ENCODE data around the gene KCNB1.
A peak's percentile ranks its signal among the peaks of the same experiment; 100 is the strongest.

KCNB1 gene

DNA sequence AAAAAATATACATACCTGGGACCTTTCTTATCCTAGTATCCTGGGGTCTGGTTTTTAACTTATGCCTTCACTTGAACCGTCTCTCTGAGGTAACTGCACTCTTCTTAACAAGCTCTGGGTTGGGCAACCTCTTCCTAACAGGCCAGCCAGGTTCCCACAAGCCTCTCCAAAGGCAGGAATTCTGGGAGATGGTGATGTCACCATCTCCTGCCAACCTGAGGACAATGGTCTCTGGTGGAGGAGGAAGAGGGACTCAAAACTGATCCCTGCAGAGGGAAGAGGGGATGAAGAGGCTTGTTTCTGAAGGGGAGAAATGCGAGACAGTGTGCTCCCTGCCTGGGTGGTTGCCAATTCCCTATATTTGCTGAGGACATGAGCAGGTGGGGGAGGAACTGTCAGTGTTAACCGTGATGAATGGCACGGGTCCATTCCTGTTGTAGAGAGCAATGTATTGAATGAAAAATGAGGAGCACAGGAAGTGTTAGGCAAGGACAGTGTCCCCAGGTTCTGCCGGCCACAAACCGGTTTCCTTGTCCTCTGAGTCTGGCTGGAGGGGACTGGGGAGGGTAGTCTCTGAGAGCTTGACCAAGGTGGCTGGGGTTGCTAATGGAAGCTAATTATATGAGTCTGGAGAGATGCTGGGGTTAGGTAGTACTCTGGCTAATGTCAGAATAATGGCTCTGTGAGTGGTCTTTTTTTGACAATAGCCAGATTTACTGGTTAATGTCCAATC lies 95.5 kb downstream of the KCNB1 start:
- Histone ChIP-seq H3K27ac (replicated peaks) (no peak overlapping the region), H3K27me3 (ENCODE audit: insufficient read depth, poor library complexity, severe bottlenecking) (peaks cover 8% of the 10 kb centered on the region), H3K4me3 (replicated peaks; ENCODE audit: insufficient read depth, low read length) (no peak overlapping the region)
- TF ChIP-seq GABPA (IDR thresholded peaks at IDR 0.05; ENCODE audit: low read depth), result no peak
- no peak for DNase-seq (ENCODE audit: low read depth in 1 of 2, low spot score in 1 of 2)

- TF ChIP-seq, protein P1, sequence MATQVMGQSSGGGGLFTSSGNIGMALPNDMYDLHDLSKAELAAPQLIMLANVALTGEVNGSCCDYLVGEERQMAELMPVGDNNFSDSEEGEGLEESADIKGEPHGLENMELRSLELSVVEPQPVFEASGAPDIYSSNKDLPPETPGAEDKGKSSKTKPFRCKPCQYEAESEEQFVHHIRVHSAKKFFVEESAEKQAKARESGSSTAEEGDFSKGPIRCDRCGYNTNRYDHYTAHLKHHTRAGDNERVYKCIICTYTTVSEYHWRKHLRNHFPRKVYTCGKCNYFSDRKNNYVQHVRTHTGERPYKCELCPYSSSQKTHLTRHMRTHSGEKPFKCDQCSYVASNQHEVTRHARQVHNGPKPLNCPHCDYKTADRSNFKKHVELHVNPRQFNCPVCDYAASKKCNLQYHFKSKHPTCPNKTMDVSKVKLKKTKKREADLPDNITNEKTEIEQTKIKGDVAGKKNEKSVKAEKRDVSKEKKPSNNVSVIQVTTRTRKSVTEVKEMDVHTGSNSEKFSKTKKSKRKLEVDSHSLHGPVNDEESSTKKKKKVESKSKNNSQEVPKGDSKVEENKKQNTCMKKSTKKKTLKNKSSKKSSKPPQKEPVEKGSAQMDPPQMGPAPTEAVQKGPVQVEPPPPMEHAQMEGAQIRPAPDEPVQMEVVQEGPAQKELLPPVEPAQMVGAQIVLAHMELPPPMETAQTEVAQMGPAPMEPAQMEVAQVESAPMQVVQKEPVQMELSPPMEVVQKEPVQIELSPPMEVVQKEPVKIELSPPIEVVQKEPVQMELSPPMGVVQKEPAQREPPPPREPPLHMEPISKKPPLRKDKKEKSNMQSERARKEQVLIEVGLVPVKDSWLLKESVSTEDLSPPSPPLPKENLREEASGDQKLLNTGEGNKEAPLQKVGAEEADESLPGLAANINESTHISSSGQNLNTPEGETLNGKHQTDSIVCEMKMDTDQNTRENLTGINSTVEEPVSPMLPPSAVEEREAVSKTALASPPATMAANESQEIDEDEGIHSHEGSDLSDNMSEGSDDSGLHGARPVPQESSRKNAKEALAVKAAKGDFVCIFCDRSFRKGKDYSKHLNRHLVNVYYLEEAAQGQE (IDR thresholded peaks at IDR 0.05; ENCODE audit: insufficient replicate concordance, low read depth), result no peak
- no peak for TF ChIP-seq POLR2AphosphoS5 (IDR thresholded peaks at IDR 0.05; ENCODE audit: low read depth)
- TF ChIP-seq CTCF (IDR thresholded peaks at IDR 0.05; ENCODE audit: insufficient read depth, low read length), result no peak
- no peak for TF ChIP-seq GABPA (IDR thresholded peaks at IDR 0.05; ENCODE audit: low read depth)
- no peak for TF ChIP-seq SPI1 (IDR thresholded peaks at IDR 0.05; ENCODE audit: borderline replicate concordance, low read depth)
- H3K4me3 ChIP-seq (replicated peaks; ENCODE audit: insufficient read depth, low read length), result no peak overlapping the region
- H3K27me3 ChIP-seq (ENCODE audit: insufficient read depth, poor library complexity, severe bottlenecking), result peaks cover 8% of the 10 kb centered on the region
- H3K27ac ChIP-seq (replicated peaks), result no peak overlapping the region
- DNase-seq (ENCODE audit: low read depth in 1 of 2, low spot score in 1 of 2), result peak; percentile 10 to 14
Observed at GRCh38 chr20:49385465-49385864, 97.0 kb downstream of the KCNB1 start.

GRCh38 chr20:49384437-49385434 lies 97.7 kb downstream of the KCNB1 start:
- DNase-seq (ENCODE audit: low read depth in 1 of 2, low spot score in 1 of 2), result peak; percentile 8 to 64
- no peak overlapping the region for H3K27ac ChIP-seq (replicated peaks)
- peak; percentile 52 for TF ChIP-seq CTCF (IDR thresholded peaks at IDR 0.05; ENCODE audit: insufficient read depth, low read length)
- no peak for TF ChIP-seq GABPA (IDR thresholded peaks at IDR 0.05; ENCODE audit: low read depth)
- TF ChIP-seq, protein P1 (IDR thresholded peaks at IDR 0.05; ENCODE audit: insufficient replicate concordance, low read depth), result no peak
- no peak for TF ChIP-seq SPI1 (IDR thresholded peaks at IDR 0.05; ENCODE audit: borderline replicate concordance, low read depth)
- no peak for TF ChIP-seq POLR2AphosphoS5 (IDR thresholded peaks at IDR 0.05; ENCODE audit: low read depth)

More at GRCh38 chr20:49384437-49385434, 97.7 kb downstream of the KCNB1 start:
- Histone ChIP-seq H3K4me3 (replicated peaks; ENCODE audit: insufficient read depth, low read length) (no peak overlapping the region), H3K27me3 (ENCODE audit: insufficient read depth, poor library complexity, severe bottlenecking) (peaks cover 8% of the 10 kb centered on the region)

All from HL-60 (cell line).